ENCODE data around the gene BACH1. TPM values are rescaled to one million over a fixed set of nuclear protein-coding genes. Genes with fewer than 3 reads are reported as not detected.

Gene BACH1
- 23.9 and 31.4 TPM in 2 replicates for total RNA-seq

DNA sequence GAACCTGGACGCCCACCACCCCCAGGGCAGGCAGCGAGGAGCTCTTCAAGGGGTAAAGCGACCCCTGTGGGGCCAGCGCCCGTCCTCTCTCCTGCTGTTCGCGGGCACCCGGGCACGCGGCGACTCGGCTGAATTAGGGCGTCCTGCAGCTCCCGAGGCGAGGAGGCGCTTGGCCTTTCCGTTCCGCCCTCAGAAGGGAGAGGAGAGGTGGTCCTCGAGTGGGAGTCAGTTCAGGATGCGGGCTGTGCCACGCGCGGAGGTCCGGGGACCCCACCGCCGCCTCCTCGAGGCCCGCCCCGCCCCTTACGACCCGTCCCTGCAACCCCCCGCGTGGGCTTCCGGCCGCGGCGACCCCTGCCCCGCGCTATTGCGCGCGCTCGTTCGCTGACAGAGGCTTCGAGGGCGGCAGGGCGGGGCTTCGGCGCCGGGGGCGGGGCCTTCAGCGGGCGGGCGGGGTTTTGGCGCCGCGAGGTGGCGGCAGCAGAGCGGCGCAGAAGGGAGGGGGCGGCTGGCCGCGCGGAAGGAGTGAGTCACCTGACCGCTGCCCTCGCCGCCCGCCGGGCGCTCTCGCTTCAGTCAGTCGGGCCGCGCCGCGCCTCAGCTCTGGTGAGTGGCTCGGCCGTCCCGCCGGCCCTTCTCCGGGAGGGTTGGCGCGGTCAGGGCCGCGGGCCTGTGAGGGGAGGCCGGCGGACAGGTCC, at the start of gene BACH1:
Gene BACH1 (plus strand): TSS at position 575 of the 698 bp plus-strand sequence. CDS start 22,359 bp downstream, outside the sequence.

Other genes with a start within 250 kb of the BACH1 start
- 273 and 279 TPM in 2 replicates for gene CCT8, start 225.3 kb upstream of the BACH1 start, total RNA-seq
- gene MAP3K7CL, start 168.3 kb upstream of the BACH1 start, total RNA-seq: 7.8 and 23.6 TPM in 2 replicates